Right lobe of liver (tissue), 6 donors: ENCODE data around the gene PNMA3. TPM values are rescaled to one million over a fixed set of nuclear protein-coding genes. Genes with fewer than 3 reads are reported as not detected.
A peak's percentile ranks its signal among the peaks of the same experiment; 100 is the strongest.
"Not testable (repeated sequence)": the region's sequence is repeated elsewhere in the genome, so short reads cannot be mapped to it uniquely, and the experiment has no call there.

Experiments used
- ATAC-seq, 4 donors: fragments of 200-7000 bp; cut with Tn5 transposase; one replicate each; pipeline ENCODE4 v1.9.1; 2020; ENCODE audit warnings: mild to moderate bottlenecking in 4 of 4, moderate library complexity in 4 of 4
- DNase-seq, 3 donors: peaks; one replicate each; pipeline ENCODE4 v3.0.0-alpha.2; 2020
- H3K27ac ChIP-seq, 3 donors: fragments of 200-600 bp; one replicate each; pipeline ENCODE4 v1.8.0; 2022
- H3K27me3 ChIP-seq, 2 donors: fragments of 200-600 bp; one replicate each; pipeline ENCODE4 v1.8.0; 2022
- H3K36me3 ChIP-seq, 4 donors: fragments of 200-600 bp; sonication (generic) in 1 of 4; one replicate each; pipeline versions ENCODE4 v1.5.1 to v1.8.0; 2017 to 2022; ENCODE audit warnings: control low read depth in 1 of 4
- H3K4me1 ChIP-seq, 4 donors: fragments of 200-600 bp; sonication (generic) in 1 of 4; one replicate each; pipeline versions ENCODE4 v1.5.1 to v1.8.0; 2017 to 2022; ENCODE audit warnings: control low read depth in 1 of 4
- H3K4me3 ChIP-seq, 3 donors: fragments of 200-600 bp; one replicate each; pipeline ENCODE4 v1.8.0; 2022
- H3K9me3 ChIP-seq, 4 donors: fragments of 200-600 bp; sonication (generic) in 1 of 4; one replicate each; pipeline versions ENCODE4 v1.5.1 to v1.8.0; 2017 to 2022; ENCODE audit warnings: control low read depth in 1 of 4
- CTCF ChIP-seq, 4 donors: fragments of 200-600 bp in 3 of 4; fragments of 450-650 bp in 1 of 4; IDR thresholded peaks; one replicate each; pipeline versions ENCODE4 v1.5.1 to v1.8.0; 2016 to 2022; ENCODE audit warnings: antibody characterized with exemption in 4 of 4, mild to moderate bottlenecking in 2 of 4
- POLR2A ChIP-seq: fragments of 450-650 bp; IDR thresholded peaks from one replicate; pipeline ENCODE4 v1.6.1; 2017; ENCODE audit warnings: antibody characterized with exemption, mild to moderate bottlenecking
- WGBS: methylation state at CpG from one replicate; pipeline ENCODE4 v1.1.6; 2018; ENCODE audit warnings: low coverage, low lambda C conversion rate; ENCODE audit not compliant: insufficient coverage; ENCODE audit errors: missing lambda C conversion rate; 5-methylcytosine and 5-hydroxymethylcytosine counted together
- intact Hi-C, 2 donors: fragments of 100-400 bp; cut with DNase I; formaldehyde crosslinking; loops; one replicate each; pipeline versions ENCODE4 v1.11.2 to v1.14.1; 2022
- total RNA-seq, 6 experiments: library from RNA; depleted of rRNA in 2 of 6; stranded (reverse); fragments of >200 nt in 2 of 6; fragmentation: NEBNext Ultra II Directional in 3 of 6; extraction: Animal tissue kit (Norgen Biotek cat#: 25700) in 3 of 6; gene quantifications; one replicate each; pipeline versions ENCODE4 v1.1.0 to v1.2.4, GENCODE V29; 2016 to 2023
- donor health status: DM: no; HTN: yes; CAD: no.
- donor health status: DM: no; HTN: no; CAD: no.
- donor health status: DM: no; HTN: no; CAD: no.
- donor health status: DM: no; HTN: yes; CAD: no.
- donor health status: DM: no; HTN: yes; CAD: no.

PNMA3 gene
- total RNA-seq, 6 experiments from 2014 or later, result 0.09 to 0.74 (median 0.42) TPM; not detected in 2

DNA sequence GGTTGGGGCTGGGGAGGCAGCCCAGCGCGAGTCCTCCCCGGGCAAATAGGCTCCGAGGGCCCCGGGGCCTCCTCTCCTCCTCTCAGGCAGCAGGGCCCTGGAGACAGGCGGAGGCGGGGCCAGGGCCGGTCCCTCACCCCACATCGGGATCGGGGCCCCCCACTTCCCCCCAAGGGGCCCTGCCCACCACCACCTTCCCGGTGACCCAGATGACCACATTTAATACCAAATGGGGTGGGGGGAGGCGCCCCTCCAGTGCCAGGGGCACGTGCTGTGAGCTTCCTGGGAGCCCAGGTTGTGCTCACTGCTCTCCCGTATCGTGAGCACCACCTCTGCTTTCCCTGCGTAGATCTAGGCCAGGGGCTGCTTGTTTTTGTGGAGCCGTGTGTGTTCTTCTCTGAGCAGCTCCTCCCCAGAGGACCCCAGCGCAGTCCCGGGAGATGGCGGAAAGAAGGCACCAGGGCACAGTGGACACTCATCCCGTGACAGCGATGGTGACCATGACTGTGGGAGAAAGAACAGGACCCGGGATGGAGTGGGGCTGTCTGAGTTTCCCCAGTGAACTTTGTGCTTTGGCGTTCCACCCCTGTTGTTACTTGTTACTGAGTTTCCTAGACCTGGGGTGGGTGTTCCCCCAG is 18.1 kb downstream of the PNMA3 start:
- no peak for ATAC-seq
- no peaks in the 10 kb centered on the region for H3K36me3 ChIP-seq
- H3K4me3 ChIP-seq, result no peak overlapping the region
- H3K4me1 ChIP-seq, result no peaks in the 10 kb centered on the region
- H3K9me3 ChIP-seq, result no peaks in the 10 kb centered on the region
- intact Hi-C loops, result no loop called here
- no peak for DNase-seq
- no peak for TF ChIP-seq CTCF (IDR thresholded peaks at IDR 0.05)
- no peak overlapping the region for H3K27ac ChIP-seq
- WGBS, result 74% methylated on average over 3 of the region's 24 CpGs
- no peaks in the 10 kb centered on the region for H3K27me3 ChIP-seq

- DNase-seq (no peak), ATAC-seq (no peak)
- TF ChIP-seq CTCF (IDR thresholded peaks at IDR 0.05) (no peak), POLR2A (no peak)
- H3K27ac ChIP-seq, result no peak overlapping the region
- H3K4me3 ChIP-seq, result no peak overlapping the region
- whole genome bisulfite sequencing, result 71% methylated on average over 3 of the region's 11 CpGs
- H3K27me3 ChIP-seq, result no peaks in the 10 kb centered on the region
- no peaks in the 10 kb centered on the region for H3K36me3 ChIP-seq
- intact Hi-C loops, result no loop called here
- no peaks in the 10 kb centered on the region for H3K4me1 ChIP-seq
- H3K9me3 ChIP-seq, result no peaks in the 10 kb centered on the region
Measured at GRCh38 chrX:153074935-153075334, 18.7 kb downstream of the PNMA3 start.

- ATAC-seq (no peak), DNase-seq (no peak)
- Histone ChIP-seq H3K4me3 (no peak overlapping the region), H3K36me3 (no peaks in the 10 kb centered on the region), H3K9me3 (no peaks in the 10 kb centered on the region), H3K27me3 (no peaks in the 10 kb centered on the region), H3K27ac (no peak overlapping the region), H3K4me1 (no peaks in the 10 kb centered on the region)
- TF ChIP-seq POLR2A, result no peak
- TF ChIP-seq CTCF (IDR thresholded peaks at IDR 0.05), result no peak
- WGBS, result no CpG with 5 or more reads among the region's 14 CpGs
- intact Hi-C loops, result no loop called here
Measured at GRCh38 chrX:153075366-153075765, 19.1 kb downstream of the PNMA3 start.

GRCh38 chrX:153077437-153078135 is 21.3 kb downstream of the PNMA3 start:
- intact Hi-C loops, H3K4me1 ChIP-seq, DNase-seq, H3K36me3 ChIP-seq, H3K4me3 ChIP-seq, H3K27me3 ChIP-seq, H3K9me3 ChIP-seq, H3K27ac ChIP-seq: not testable (repeated sequence)
- peak; percentile 53 to 75 (median 66) for ATAC-seq
- no CpG with 5 or more reads among the region's 76 CpGs for WGBS

DNA sequence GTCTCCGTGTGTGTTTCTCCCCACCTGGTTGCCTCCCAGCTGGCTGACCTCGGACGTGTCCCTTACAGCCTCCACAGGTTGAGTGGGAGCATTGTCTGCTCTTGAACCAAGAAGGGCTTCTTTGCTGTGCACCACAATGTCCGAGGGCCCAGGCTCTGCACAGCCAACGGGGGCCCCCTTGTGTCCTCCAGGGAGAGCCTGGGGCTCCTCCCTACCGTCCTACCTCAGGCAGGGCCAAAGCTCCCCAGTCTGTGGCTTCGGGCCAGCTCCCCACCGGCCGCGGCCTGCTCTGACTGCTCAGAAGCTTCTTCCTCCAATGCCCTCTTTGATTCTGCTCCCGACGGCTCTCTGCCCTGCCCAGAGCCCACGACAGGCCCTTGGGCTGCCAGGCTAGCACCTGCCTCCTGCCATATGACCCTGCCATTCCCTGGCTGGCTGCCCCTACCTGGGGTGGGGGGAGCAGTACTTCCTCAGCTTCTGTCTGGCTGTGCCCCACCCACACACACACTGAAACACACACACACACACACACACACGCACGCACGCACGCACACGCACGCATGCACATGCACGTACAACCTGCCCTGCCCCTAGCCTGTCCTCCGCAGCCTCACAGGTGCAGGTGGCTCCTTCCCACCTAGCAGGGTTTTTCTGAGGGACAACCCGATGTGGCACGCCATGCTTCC is 27.1 kb downstream of the PNMA3 start:
- ATAC-seq, H3K4me1 ChIP-seq, H3K4me3 ChIP-seq, H3K27ac ChIP-seq, DNase-seq, H3K9me3 ChIP-seq, H3K27me3 ChIP-seq, H3K36me3 ChIP-seq, intact Hi-C loops: not testable (repeated sequence)
- WGBS, result 51% methylated on average over 5 of the region's 23 CpGs
